Transverse colon (tissue), 3 donors: ENCODE results near the gene MCAM.

Source experiments
- CTCF ChIP-seq, 5 experiments: fragments of 200-600 bp in 3 of 5; fragments of 450-650 bp in 2 of 5; sonication (generic) in 3 of 5; IDR thresholded peaks; 1 replicate in 2 of 5; 2 replicates in 3 of 5; pipeline ENCODE4 v1.5.1; 2016 to 2017; ENCODE audit warnings: antibody characterized with exemption in 5 of 5, inconsistent platforms in 3 of 5, mild to moderate bottlenecking in 2 of 5, moderate library complexity in 1 of 5
- EP300 ChIP-seq: sonication (generic); formaldehyde crosslinking; IDR thresholded peaks from one replicate; pipeline ENCODE4 v1.6.1; 2017; ENCODE audit warnings: antibody characterized with exemption, low read depth

DNA sequence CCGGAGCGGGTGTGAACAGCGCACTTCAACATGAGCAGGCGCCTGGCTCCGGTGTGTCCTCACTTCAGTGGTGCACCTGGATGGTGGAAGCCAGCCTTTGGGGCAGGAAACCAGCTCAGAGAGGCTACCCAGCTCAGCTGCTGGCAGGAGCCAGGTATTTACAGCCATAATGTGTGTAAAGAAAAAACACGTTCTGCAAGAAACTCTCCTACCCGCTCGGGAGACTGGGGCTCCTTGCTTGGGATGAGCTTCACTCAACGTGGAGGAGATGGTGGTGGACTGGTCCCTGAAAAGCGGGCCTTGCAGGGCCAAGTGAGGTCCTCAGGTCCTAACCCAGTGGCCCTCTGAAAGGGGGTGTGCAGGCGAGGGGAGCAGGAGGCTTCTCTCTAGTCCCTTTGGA, 7.5 kb downstream of the MCAM start:
- no peak for TF ChIP-seq CTCF (IDR thresholded peaks at IDR 0.05)
- TF ChIP-seq EP300 = no peak
